SK-N-SH treated with all-trans-retinoic acid at 6 μM for 48 hours (cell line): ENCODE results near the gene GMPR2.

Experiments used
- ARNTL ChIP-seq: fragments of 450-650 bp; formaldehyde crosslinking; IDR thresholded peaks from 2 replicates; pipeline ENCODE4 v1.5.0; 2020; ENCODE audit warnings: low read depth, mild to moderate bottlenecking, moderate library complexity, borderline replicate concordance
- CSDC2 ChIP-seq: fragments of 250-450 bp; sonication (Bioruptor Pico); IDR thresholded peaks from 2 replicates; pipeline ENCODE4 v1.5.0; 2020; ENCODE audit warnings: mild to moderate bottlenecking, moderate library complexity
- ESRRG ChIP-seq: fragments of 250-450 bp; sonication (Bioruptor Pico); IDR thresholded peaks from 2 replicates; pipeline ENCODE4 v1.6.1; 2021; ENCODE audit warnings: mild to moderate bottlenecking
- ISL1 ChIP-seq: fragments of 250-450 bp; sonication (Bioruptor Pico); IDR thresholded peaks from 2 replicates; pipeline ENCODE4 v2.1.2; 2022; ENCODE audit warnings: mild to moderate bottlenecking, moderate library complexity
- PPARA ChIP-seq: fragments of 250-450 bp; sonication (Bioruptor Pico); IDR thresholded peaks from 2 replicates; pipeline ENCODE4 v1.5.0; 2020; ENCODE audit warnings: mild to moderate bottlenecking, borderline replicate concordance
- RARB ChIP-seq: fragments of 250-450 bp; sonication (Bioruptor Pico); IDR thresholded peaks from 2 replicates; pipeline ENCODE4 v1.8.0; 2021; ENCODE audit warnings: mild to moderate bottlenecking, moderate library complexity
- TCF4 ChIP-seq: fragments of 250-450 bp; sonication (Bioruptor Pico); IDR thresholded peaks from 2 replicates; pipeline ENCODE4 v1.8.0; 2021; ENCODE audit warnings: mild to moderate bottlenecking, moderate library complexity, borderline replicate concordance
- TOX ChIP-seq: fragments of 250-450 bp; sonication (Bioruptor Pico); IDR thresholded peaks from 2 replicates; pipeline ENCODE4 v1.8.0; 2021; ENCODE audit warnings: mild to moderate bottlenecking, moderate library complexity, borderline replicate concordance
- ZC3H10 ChIP-seq: fragments of 250-450 bp; sonication (Bioruptor Pico); IDR thresholded peaks from 2 replicates; pipeline ENCODE4 v1.5.1; 2021; ENCODE audit warnings: mild to moderate bottlenecking, moderate library complexity
- ZFP3 ChIP-seq: fragments of 250-450 bp; sonication (Bioruptor Pico); IDR thresholded peaks from 2 replicates; pipeline ENCODE4 v1.5.0; 2020; ENCODE audit warnings: mild to moderate bottlenecking, moderate library complexity
- ZFP30 ChIP-seq: fragments of 450-650 bp; formaldehyde crosslinking; IDR thresholded peaks from 2 replicates; pipeline ENCODE4 v1.5.0; 2022; ENCODE audit warnings: mild to moderate bottlenecking, moderate library complexity
- TF ChIP-seq, protein P1 (sequence below): fragments of 250-450 bp; sonication (Bioruptor Pico); IDR thresholded peaks from 2 replicates; pipeline ENCODE4 v1.5.1; 2020; ENCODE audit warnings: low read depth, mild to moderate bottlenecking, moderate library complexity
- TF ChIP-seq, protein P2 (sequence below): fragments of 250-450 bp; sonication (Bioruptor Pico); IDR thresholded peaks from 2 replicates; pipeline ENCODE4 v1.8.0; 2021; ENCODE audit warnings: low read depth, mild to moderate bottlenecking, moderate library complexity, borderline replicate concordance
- TF ChIP-seq, protein P3 (sequence below): fragments of 250-450 bp; sonication (Bioruptor Pico); IDR thresholded peaks from 2 replicates; pipeline ENCODE4 v1.8.0; 2020; ENCODE audit warnings: mild to moderate bottlenecking, moderate library complexity, borderline replicate concordance

DNA sequence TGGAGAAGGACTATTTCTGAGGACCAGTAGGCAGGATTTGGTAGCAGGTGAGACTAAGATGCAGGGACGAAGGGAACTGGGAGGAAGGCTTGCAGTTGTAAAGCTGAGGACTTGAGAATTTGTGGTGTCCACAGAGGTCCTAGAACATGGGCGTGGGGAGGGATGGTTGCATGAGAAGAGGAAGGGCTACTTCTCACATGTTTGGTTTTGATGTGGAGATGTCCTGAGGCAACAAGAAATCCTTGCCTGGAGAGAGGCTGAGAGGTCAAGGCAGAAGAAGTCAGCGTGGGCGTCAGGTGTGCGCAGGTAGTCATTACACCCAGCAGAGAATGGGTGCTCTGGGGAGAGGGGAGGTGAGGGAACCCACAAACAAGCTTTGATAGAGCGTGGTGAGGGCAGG is 44.3 kb downstream of the GMPR2 start:
- TF ChIP-seq RARB: no peak
- TF ChIP-seq ZFP3: no peak
- TF ChIP-seq ZFP30 (CRISPR knock-in tag): no peak
- no peak for TF ChIP-seq TCF4
- TF ChIP-seq ZC3H10 (CRISPR knock-in tag): no peak
- no peak for TF ChIP-seq CSDC2 (CRISPR knock-in tag)
- TF ChIP-seq ESRRG: no peak
- TF ChIP-seq, protein P1, sequence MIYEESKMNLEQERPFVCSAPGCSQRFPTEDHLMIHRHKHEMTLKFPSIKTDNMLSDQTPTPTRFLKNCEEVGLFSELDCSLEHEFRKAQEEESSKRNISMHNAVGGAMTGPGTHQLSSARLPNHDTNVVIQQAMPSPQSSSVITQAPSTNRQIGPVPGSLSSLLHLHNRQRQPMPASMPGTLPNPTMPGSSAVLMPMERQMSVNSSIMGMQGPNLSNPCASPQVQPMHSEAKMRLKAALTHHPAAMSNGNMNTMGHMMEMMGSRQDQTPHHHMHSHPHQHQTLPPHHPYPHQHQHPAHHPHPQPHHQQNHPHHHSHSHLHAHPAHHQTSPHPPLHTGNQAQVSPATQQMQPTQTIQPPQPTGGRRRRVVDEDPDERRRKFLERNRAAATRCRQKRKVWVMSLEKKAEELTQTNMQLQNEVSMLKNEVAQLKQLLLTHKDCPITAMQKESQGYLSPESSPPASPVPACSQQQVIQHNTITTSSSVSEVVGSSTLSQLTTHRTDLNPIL (CRISPR knock-in tag): no peak
- TF ChIP-seq, protein P2, sequence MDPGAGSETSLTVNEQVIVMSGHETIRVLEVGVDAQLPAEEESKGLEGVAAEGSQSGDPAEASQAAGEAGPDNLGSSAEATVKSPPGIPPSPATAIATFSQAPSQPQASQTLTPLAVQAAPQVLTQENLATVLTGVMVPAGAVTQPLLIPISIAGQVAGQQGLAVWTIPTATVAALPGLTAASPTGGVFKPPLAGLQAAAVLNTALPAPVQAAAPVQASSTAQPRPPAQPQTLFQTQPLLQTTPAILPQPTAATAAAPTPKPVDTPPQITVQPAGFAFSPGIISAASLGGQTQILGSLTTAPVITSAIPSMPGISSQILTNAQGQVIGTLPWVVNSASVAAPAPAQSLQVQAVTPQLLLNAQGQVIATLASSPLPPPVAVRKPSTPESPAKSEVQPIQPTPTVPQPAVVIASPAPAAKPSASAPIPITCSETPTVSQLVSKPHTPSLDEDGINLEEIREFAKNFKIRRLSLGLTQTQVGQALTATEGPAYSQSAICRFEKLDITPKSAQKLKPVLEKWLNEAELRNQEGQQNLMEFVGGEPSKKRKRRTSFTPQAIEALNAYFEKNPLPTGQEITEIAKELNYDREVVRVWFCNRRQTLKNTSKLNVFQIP: no peak
- no peak for TF ChIP-seq ARNTL (CRISPR knock-in tag)
- TF ChIP-seq, protein P3, sequence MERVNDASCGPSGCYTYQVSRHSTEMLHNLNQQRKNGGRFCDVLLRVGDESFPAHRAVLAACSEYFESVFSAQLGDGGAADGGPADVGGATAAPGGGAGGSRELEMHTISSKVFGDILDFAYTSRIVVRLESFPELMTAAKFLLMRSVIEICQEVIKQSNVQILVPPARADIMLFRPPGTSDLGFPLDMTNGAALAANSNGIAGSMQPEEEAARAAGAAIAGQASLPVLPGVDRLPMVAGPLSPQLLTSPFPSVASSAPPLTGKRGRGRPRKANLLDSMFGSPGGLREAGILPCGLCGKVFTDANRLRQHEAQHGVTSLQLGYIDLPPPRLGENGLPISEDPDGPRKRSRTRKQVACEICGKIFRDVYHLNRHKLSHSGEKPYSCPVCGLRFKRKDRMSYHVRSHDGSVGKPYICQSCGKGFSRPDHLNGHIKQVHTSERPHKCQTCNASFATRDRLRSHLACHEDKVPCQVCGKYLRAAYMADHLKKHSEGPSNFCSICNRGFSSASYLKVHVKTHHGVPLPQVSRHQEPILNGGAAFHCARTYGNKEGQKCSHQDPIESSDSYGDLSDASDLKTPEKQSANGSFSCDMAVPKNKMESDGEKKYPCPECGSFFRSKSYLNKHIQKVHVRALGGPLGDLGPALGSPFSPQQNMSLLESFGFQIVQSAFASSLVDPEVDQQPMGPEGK (CRISPR knock-in tag): no peak
- no peak for TF ChIP-seq PPARA
- TF ChIP-seq ISL1 (CRISPR knock-in tag): no peak
- no peak for TF ChIP-seq TOX (CRISPR knock-in tag)
